GM12872 (cell line): Measurements from ENCODE around the gene MVK.

Source experiments
- CTCF ChIP-seq: IDR thresholded peaks from 3 replicates; pipeline ENCODE4 v1.5.1; 2011; ENCODE audit warnings: low read depth, mild to moderate bottlenecking, low read length, moderate library complexity; ENCODE audit not compliant: insufficient read depth

MVK gene

DNA sequence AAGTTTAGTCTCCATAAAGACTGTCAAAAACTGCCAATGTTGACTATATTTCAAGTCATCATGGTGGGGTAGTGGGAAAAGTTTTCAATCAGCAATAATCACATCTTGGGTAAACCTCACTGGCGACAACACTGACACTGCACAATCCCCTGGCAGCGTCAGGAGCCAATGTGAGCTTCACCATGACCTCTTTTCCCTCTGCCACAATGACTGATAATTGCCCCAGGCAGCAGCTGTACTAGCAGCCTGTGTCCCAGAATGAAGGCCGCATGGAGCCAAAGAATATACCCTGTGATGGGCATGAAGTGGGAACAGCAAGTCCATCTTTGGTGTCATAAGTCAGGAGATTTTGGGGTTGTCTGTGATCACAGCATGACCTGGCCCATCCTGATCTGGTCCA lies 5.6 kb upstream of the MVK start:
- no peak for TF ChIP-seq CTCF

- no peak for TF ChIP-seq CTCF
Measured at GRCh38 chr12:109568486-109568885, 5.1 kb upstream of the MVK start.

DNA sequence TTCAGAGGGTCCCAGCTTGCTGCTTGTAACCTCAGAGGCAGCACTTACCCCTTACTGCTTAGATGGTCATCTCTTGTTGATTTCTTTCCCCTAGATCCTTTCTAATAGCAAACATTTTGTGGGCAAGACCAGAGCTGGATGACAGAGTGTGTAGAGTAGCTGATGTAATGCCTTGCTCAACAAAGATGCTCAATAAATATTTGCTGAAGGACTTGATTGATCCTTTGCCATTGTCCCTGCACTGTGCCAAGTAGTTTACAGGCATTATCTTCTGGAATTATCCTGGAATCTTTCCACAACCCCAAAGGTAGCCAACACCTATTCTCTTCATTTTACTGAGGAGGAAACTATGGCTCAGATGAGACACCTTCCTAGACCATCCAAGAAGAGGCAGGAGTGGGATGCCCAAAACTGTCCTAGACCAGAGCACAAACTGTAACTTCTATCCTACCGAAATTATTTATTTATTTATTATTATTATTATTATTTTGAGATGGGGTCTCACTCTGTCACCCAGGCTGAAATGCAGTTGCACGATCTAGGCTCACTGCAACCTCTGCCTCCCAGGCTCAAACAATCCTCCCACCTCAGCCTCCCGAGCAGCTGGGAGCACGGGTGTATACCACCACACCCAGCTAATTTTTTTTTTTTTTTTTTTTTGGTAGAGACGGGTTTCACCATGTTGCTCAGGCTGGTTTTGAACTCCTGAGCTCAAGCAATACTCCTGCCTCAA lies 1.7 kb upstream of the MVK start:
- no peak for TF ChIP-seq CTCF

DNA sequence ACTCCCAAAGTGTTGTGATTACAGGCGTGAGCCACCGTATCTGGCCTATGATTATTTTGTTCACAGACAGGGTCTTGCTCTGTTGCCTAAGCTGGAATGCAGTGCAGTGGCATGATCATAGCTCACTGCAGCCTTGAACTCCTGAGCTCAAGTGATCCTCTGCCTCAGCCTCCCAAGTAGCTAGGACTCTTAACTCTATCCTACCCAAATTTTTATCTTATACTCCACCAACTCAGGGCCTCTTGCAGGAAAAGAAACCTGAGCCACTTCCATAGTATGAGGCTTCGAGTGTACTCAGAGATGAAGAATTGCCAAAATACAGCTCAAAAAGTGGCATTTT lies 1.1 kb upstream of the MVK start:
- TF ChIP-seq CTCF: no peak

DNA sequence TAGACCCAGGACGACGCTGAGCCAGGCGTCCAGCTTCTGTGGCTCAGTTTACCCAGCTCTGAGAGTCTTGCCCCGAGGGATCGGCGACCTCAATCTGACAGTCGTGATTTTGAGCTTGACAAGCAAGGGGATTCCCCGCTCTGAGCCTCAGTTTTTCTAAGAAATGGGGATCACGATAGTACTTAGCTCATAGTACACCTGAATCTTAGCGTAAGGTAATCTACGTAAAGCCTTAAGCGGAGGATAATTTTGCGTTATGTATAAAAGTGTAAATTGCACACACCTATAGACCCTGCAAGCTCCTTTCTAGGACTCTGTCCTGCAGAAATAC lies 285 bp downstream of the MVK start:
- TF ChIP-seq CTCF: no peak

- no peak for TF ChIP-seq CTCF
Measured at GRCh38 chr12:109575683-109576082, 2.1 kb downstream of the MVK start.

DNA sequence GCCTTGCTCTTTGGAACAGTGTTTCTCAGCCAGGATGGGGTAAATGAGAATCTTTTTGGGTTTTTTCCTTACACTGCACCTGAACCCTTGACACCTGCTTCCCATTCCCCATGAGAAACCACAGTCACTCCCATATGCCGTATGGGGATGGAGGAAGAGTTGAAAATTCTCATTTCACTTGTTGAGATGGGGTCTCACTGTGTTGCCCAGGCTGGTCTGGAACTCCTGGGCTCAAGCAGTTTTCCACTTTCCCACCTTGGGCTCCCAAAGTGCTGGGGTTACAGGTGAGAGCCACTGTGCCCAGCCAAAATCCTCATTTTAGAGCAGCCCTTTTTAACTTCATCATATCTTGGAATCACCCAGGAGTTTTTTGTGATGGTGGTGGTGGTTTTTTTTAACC lies 3.7 kb downstream of the MVK start:
- no peak for TF ChIP-seq CTCF

GRCh38 chr12:109578330-109578927 lies 4.8 kb downstream of the MVK start:
- no peak for TF ChIP-seq CTCF
